HG02571 (cell line): ENCODE data around the gene IMPDH2.

Experiments
- ATAC-seq: cut with Tn5 transposase; IDR thresholded peaks from one replicate; pipeline ENCODE4 v1.9.1; 2021; ENCODE audit warnings: mild to moderate bottlenecking, moderate library complexity; ENCODE audit not compliant: unreplicated experiment

IMPDH2 gene

GRCh38 chr3:49007068-49007770 lies 22.0 kb downstream of the IMPDH2 start, which contains the start of gene WDR6:
TSS of gene WDR6 (plus strand) at chr3:49007391. CDS start at chr3:49007432, 41 bp downstream.
- peak; percentile 85 for ATAC-seq

- ATAC-seq = peak; percentile 6
Observed at GRCh38 chr3:49006408-49007067, 22.7 kb downstream of the IMPDH2 start.

GRCh38 chr3:49005998-49006397 lies 23.2 kb downstream of the IMPDH2 start:
- ATAC-seq = no peak

GRCh38 chr3:49005303-49005680 lies 23.9 kb downstream of the IMPDH2 start:
- ATAC-seq = no peak

- ATAC-seq = no peak
Observed at GRCh38 chr3:49004352-49005302, 24.6 kb downstream of the IMPDH2 start.

- ATAC-seq = no peak
Observed at GRCh38 chr3:49001155-49001554, 28.0 kb downstream of the IMPDH2 start.

GRCh38 chr3:48999085-48999858 lies 29.9 kb downstream of the IMPDH2 start:
- no peak for ATAC-seq

GRCh38 chr3:48997714-48998637 lies 31.2 kb downstream of the IMPDH2 start:
- ATAC-seq = no peak

GRCh38 chr3:48997102-48997635 lies 32.0 kb downstream of the IMPDH2 start:
- no peak for ATAC-seq

- ATAC-seq = no peak
Observed at GRCh38 chr3:48996640-48997039, 32.6 kb downstream of the IMPDH2 start.

- no peak for ATAC-seq
Observed at GRCh38 chr3:48993834-48994233, 35.4 kb downstream of the IMPDH2 start.

- no peak for ATAC-seq
Observed at GRCh38 chr3:48991851-48992545, 37.2 kb downstream of the IMPDH2 start.

GRCh38 chr3:48990636-48991469 lies 38.3 kb downstream of the IMPDH2 start:
- ATAC-seq = peak; percentile 19

- peak; percentile 46 for ATAC-seq
Observed at GRCh38 chr3:48989796-48990635, 39.2 kb downstream of the IMPDH2 start, which contains the start of gene P4HTM. TSS of gene P4HTM (plus strand) at chr3:48990241. CDS start at chr3:48990257, 16 bp downstream.

- no peak for ATAC-seq
Observed at GRCh38 chr3:48989126-48989795, 39.9 kb downstream of the IMPDH2 start.

- ATAC-seq = no peak
Observed at GRCh38 chr3:48985831-48986376, 43.3 kb downstream of the IMPDH2 start.
